Adrenal gland (tissue), 12 donors: ENCODE measurements around the gene NOC4L. TPM values are rescaled to one million over a fixed set of nuclear protein-coding genes. Genes with fewer than 3 reads are reported as not detected.
A peak's percentile ranks its signal among the peaks of the same experiment; 100 is the strongest.

ENCODE experiments used
- DNase-seq, 7 donors: peaks; one replicate each; pipeline ENCODE4 v3.0.0-alpha.2; 2019 to 2020
- H3K27ac ChIP-seq, 5 donors: fragments of 200-600 bp; sonication (generic) in 4 of 5; 1 replicate in 3 of 5; 2 replicates in 2 of 5; pipeline versions ENCODE4 v1.5.1 to v1.8.0; 2016 to 2020; ENCODE audit warnings: mild to moderate bottlenecking in 1 of 5
- H3K27me3 ChIP-seq: fragments of 200-600 bp; 2 replicates; pipeline ENCODE4 v1.8.0; 2021
- H3K36me3 ChIP-seq, 2 donors: fragments of 200-600 bp; replicated peaks in 1 of 2; 1 replicate in 1 of 2; 2 replicates in 1 of 2; pipeline versions ENCODE4 v1.5.1 to v1.8.0; 2018 to 2022
- H3K4me1 ChIP-seq, 2 donors: fragments of 200-600 bp; replicated peaks in 1 of 2; 1 replicate in 1 of 2; 2 replicates in 1 of 2; pipeline versions ENCODE4 v1.5.1 to v1.8.0; 2018 to 2021
- H3K4me3 ChIP-seq, 4 donors: fragments of 200-600 bp; sonication (generic) in 3 of 4; one replicate each; pipeline ENCODE4 v1.5.1; 2016 to 2018
- H3K9me3 ChIP-seq, 3 donors: fragments of 200-600 bp; sonication (generic) in 1 of 3; replicated peaks in 1 of 3; 1 replicate in 2 of 3; 2 replicates in 1 of 3; pipeline versions ENCODE4 v1.5.1 to v1.8.0; 2016 to 2021
- POLR2A ChIP-seq, 2 donors: fragments of 450-650 bp; IDR thresholded peaks; one replicate each; pipeline ENCODE4 v1.6.1; 2017; ENCODE audit warnings: antibody characterized with exemption in 2 of 2, mild to moderate bottlenecking in 2 of 2, moderate library complexity in 1 of 2
- WGBS, 4 donors: extraction: QIAGEN DNeasy Blood & Tissue Kit in 2 of 4; methylation state at CpG; one replicate each; pipeline versions ENCODE4 v1.1.5 to v1.1.7; 2013 to 2017; 5-methylcytosine and 5-hydroxymethylcytosine counted together
- intact Hi-C, 2 donors: fragments of 100-400 bp; cut with DNase I; formaldehyde crosslinking; loops; one replicate each; pipeline versions ENCODE4 v1.14.1 to v1.15.0; 2022 to 2023
- polyA plus RNA-seq, 3 donors: library from polyadenylated mRNA; stranded (reverse); fragments of 200-250 nt in 2 of 3; fragments of 350-450 nt in 1 of 3; fragmentation: Illumina TruSeq in 1 of 3; extraction: RNeasy Lipid Tissue Mini Kit (QIAGEN cat#74804) in 1 of 3; gene quantifications; one replicate each; pipeline ENCODE4 v1.2.3, GENCODE V29; 2013 to 2014
- total RNA-seq, 9 donors: library from RNA; depleted of rRNA in 4 of 9; stranded (reverse); fragments of >200 nt in 4 of 9; fragments of 120-200 nt in 1 of 9; fragmentation: NEBNext Ultra II Directional in 1 of 9; extraction: Animal tissue kit (Norgen Biotek cat#: 25700) in 1 of 9; gene quantifications; one replicate each; pipeline versions ENCODE4 v1.1.0 to v1.2.4, GENCODE V29; 2013 to 2023
- TF ChIP-seq, protein P1 (sequence below), 6 experiments: fragments of 450-650 bp in 4 of 6; fragments of 200-600 bp in 2 of 6; sonication (generic) in 1 of 6; IDR thresholded peaks; 1 replicate in 5 of 6; 2 replicates in 1 of 6; pipeline versions ENCODE4 v1.5.1 to v1.8.0; 2016 to 2021; ENCODE audit warnings: antibody characterized with exemption in 6 of 6, mild to moderate bottlenecking in 2 of 6, moderate library complexity in 1 of 6
- donor health status: healthy with polysubstance abuse.
- donor health status: Bipolar disorder and iron deficiency.
- donor health status: DM: yes; HTN: yes; CAD: no.
- donor health status: DM: no; HTN: no; CAD: no.
- donor health status: DM: no; HTN: no; CAD: no.
- donor health status: DM: yes; HTN: yes; CAD: no.

NOC4L gene
- total and polyA plus RNA-seq, 12 donors: 4.7 to 51.5 (median 17.5) TPM

DNA sequence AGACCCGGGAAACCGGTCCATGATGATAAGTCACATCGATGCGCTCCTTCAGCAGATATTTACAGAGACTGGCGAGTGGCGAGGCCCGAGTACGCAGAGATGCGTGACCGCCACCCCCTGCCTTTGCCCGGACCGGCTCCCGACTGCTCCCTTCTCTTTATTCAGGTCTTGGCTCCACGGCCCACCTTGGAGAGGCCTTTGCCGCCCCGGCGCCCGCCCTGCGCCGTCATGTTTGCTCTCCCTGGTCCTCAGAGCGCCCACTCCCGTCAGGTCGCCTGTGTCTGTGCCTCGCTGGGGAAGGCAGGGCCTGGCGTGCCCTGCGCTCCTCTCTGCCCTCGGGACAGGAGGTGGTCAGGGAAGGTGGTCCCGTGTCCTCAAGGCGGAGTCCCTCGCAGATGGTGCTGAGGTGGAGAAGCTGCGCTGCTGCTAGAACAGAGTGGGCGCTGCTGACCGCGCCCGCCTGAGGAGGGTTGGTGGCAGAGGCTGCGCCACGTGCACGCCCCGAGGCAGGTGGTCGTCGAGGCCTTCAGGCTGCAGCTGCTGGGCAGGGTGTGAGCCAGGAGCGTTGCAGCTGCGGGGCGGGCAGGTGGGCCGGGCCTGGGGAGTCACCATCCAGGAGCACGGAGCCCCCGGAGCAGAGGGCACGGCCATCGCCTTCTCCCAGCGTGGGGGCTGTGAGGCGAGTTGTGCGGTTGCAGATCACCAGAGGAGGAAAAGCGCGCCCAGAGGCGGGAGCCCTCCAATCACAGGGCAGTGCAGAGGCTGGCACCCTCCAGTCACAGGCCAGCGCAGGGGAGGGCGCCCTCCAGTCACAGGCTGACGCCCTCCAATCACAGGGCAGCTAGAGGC is 27.3 kb upstream of the NOC4L start:
- no peak overlapping the region for H3K27ac ChIP-seq
- H3K4me1 ChIP-seq: no peaks in the 10 kb centered on the region
- no peak overlapping the region for H3K4me3 ChIP-seq
- TF ChIP-seq, protein P1, sequence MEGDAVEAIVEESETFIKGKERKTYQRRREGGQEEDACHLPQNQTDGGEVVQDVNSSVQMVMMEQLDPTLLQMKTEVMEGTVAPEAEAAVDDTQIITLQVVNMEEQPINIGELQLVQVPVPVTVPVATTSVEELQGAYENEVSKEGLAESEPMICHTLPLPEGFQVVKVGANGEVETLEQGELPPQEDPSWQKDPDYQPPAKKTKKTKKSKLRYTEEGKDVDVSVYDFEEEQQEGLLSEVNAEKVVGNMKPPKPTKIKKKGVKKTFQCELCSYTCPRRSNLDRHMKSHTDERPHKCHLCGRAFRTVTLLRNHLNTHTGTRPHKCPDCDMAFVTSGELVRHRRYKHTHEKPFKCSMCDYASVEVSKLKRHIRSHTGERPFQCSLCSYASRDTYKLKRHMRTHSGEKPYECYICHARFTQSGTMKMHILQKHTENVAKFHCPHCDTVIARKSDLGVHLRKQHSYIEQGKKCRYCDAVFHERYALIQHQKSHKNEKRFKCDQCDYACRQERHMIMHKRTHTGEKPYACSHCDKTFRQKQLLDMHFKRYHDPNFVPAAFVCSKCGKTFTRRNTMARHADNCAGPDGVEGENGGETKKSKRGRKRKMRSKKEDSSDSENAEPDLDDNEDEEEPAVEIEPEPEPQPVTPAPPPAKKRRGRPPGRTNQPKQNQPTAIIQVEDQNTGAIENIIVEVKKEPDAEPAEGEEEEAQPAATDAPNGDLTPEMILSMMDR (IDR thresholded peaks at IDR 0.05): no peak
- TF ChIP-seq POLR2A (IDR thresholded peaks at IDR 0.05): no peak
- WGBS, 4 donors: 97 to 99% (median 98%) methylated on average over 28 to 58 of the region's 58 CpGs
- DNase-seq: peak in 1 of 7 donors; percentile 40
- intact Hi-C loops: no loop called here
- H3K27me3 ChIP-seq: no peaks in the 10 kb centered on the region
- no peaks in the 10 kb centered on the region for H3K9me3 ChIP-seq
- peaks cover 0 to 66% of the 10 kb centered on the region in 2 donors for H3K36me3 ChIP-seq

DNA sequence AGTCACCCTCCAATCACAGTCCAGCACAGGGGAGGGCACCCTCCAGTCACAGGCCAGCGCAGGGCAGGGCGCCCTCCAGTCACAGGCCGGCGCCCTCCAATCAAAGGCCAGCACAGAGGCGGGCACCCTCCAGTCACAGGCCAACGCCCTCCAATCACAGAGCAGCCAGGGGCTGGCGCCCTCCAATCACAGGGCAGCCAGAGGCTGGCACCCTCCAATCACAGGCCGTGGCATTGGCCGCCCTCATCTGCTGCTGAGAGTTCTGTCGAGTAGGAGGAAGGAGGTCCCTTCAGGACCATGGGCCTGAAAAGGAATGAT is 26.7 kb upstream of the NOC4L start:
- TF ChIP-seq, protein P1 (IDR thresholded peaks at IDR 0.05): no peak
- TF ChIP-seq POLR2A (IDR thresholded peaks at IDR 0.05): no peak
- Histone ChIP-seq H3K9me3 (no peaks in the 10 kb centered on the region), H3K4me3 (no peak overlapping the region), H3K4me1 (no peaks in the 10 kb centered on the region), H3K27ac (no peak overlapping the region), H3K27me3 (no peaks in the 10 kb centered on the region), H3K36me3 (peaks cover 0 to 71% of the 10 kb centered on the region in 2 donors)
- DNase-seq: peak in 1 of 7 donors; percentile 37
- WGBS, 4 donors: 91 to 97% (median 93%) methylated on average over 3 to 10 of the region's 10 CpGs
- intact Hi-C loops: no loop called here

GRCh38 chr12:132118876-132119275 is 25.4 kb upstream of the NOC4L start:
- DNase-seq: no peak
- Histone ChIP-seq H3K27me3 (no peaks in the 10 kb centered on the region), H3K36me3 (peaks cover 0 to 71% of the 10 kb centered on the region in 2 donors), H3K27ac (no peak overlapping the region), H3K9me3 (no peaks in the 10 kb centered on the region), H3K4me3 (no peak overlapping the region), H3K4me1 (no peaks in the 10 kb centered on the region)
- intact Hi-C loops: no loop called here
- 86 to 96% (median 94%) methylated on average over 8 to 22 of the region's 22 CpGs for WGBS, 4 donors
- TF ChIP-seq, protein P1 (IDR thresholded peaks at IDR 0.05): no peak
- no peak for TF ChIP-seq POLR2A (IDR thresholded peaks at IDR 0.05)

DNA sequence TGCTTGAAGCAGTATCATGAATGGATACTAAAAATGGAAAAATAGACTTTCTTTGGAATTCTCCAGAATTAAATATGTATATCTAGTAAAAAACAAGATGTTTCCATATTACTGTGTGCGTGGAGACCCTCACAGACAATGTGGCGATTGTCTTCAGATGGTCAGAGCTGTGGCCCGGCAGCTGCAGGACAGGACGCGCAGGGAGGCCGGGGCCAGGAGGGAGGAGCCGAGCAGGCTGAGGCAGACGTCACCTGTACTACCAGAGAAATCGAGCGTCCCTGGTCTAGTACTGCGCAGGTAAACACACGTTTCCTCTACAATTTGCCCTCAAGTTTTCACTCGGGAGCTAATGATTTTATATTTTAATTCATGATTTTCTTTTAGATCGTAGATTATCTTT is 23.0 kb upstream of the NOC4L start:
- Histone ChIP-seq H3K36me3 (peaks cover 0 to 58% of the 10 kb centered on the region in 2 donors), H3K4me3 (no peak overlapping the region), H3K4me1 (no peaks in the 10 kb centered on the region), H3K27ac (no peak overlapping the region), H3K9me3 (no peaks in the 10 kb centered on the region), H3K27me3 (no peaks in the 10 kb centered on the region)
- no peak for TF ChIP-seq POLR2A (IDR thresholded peaks at IDR 0.05)
- TF ChIP-seq, protein P1 (IDR thresholded peaks at IDR 0.05): no peak
- WGBS, 4 donors: 91 to 96% (median 95%) methylated on average over 14 of the region's 14 CpGs
- intact Hi-C loops: no loop called here
- no peak for DNase-seq
